GM12872 (cell line): Measurements from ENCODE around the gene UNC5B.

Source experiments
- CTCF ChIP-seq: IDR thresholded peaks from 3 replicates; pipeline ENCODE4 v1.5.1; 2011; ENCODE audit warnings: low read depth, mild to moderate bottlenecking, low read length, moderate library complexity; ENCODE audit not compliant: insufficient read depth

Gene UNC5B

GRCh38 chr10:71253981-71254818 lies 41.8 kb downstream of the UNC5B start:
- no peak for TF ChIP-seq CTCF

GRCh38 chr10:71254834-71255549 lies 42.6 kb downstream of the UNC5B start:
- TF ChIP-seq CTCF = no peak

- TF ChIP-seq CTCF = no peak
Observed at GRCh38 chr10:71255550-71255807, 43.1 kb downstream of the UNC5B start.

GRCh38 chr10:71255808-71256660 lies 43.7 kb downstream of the UNC5B start:
- TF ChIP-seq CTCF = no peak

GRCh38 chr10:71256661-71257318 lies 44.4 kb downstream of the UNC5B start:
- TF ChIP-seq CTCF = no peak

GRCh38 chr10:71257319-71257997 lies 45.1 kb downstream of the UNC5B start:
- no peak for TF ChIP-seq CTCF
